SU-DHL-6 (cell line): Measurements from ENCODE around the gene LCP2.

ENCODE experiments used
- H2AFZ ChIP-seq: fragments of 200-600 bp; sonication (generic); 2 replicates; pipeline ENCODE4 v1.6.1; 2014; ENCODE audit warnings: low read depth, mild to moderate bottlenecking, moderate library complexity, mixed read lengths, antibody characterized with exemption, low read length; ENCODE audit not compliant: severe bottlenecking
- H3F3A ChIP-seq: fragments of 200-600 bp; shearing (Covaris generic); 2 replicates; pipeline ENCODE4 v1.6.0; 2016; ENCODE audit warnings: antibody characterized with exemption, mild to moderate bottlenecking; ENCODE audit not compliant: insufficient read depth
- H3K27ac ChIP-seq: fragments of 200-600 bp; sonication (generic); 2 replicates; pipeline ENCODE4 v1.5.1; 2016; ENCODE audit warnings: low read depth, mild to moderate bottlenecking, low read length, moderate library complexity, mixed read lengths
- H3K27me3 ChIP-seq: fragments of 200-600 bp; sonication (generic), shearing (Covaris generic); 2 replicates; pipeline ENCODE4 v1.6.0; 2014; ENCODE audit warnings: mild to moderate bottlenecking, low read length
- H3K36me3 ChIP-seq: fragments of 200-600 bp; sonication (generic); 2 replicates; pipeline ENCODE4 v1.6.1; 2014; ENCODE audit warnings: mild to moderate bottlenecking, low read length, mixed read lengths
- H3K4me2 ChIP-seq: fragments of 300-600, 200-600 bp; shearing (Covaris generic), sonication (generic); 2 replicates; pipeline ENCODE4 v1.6.0; 2014; ENCODE audit warnings: low read length, low read depth, mild to moderate bottlenecking; ENCODE audit not compliant: poor library complexity, severe bottlenecking
- H3K4me3 ChIP-seq: fragments of 200-600 bp; sonication (generic); 2 replicates; pipeline ENCODE4 v1.5.1; 2014; ENCODE audit warnings: antibody characterized with exemption, low read length, mild to moderate bottlenecking, mixed read lengths; ENCODE audit not compliant: insufficient read depth, poor library complexity, severe bottlenecking
- H3K79me2 ChIP-seq: fragments of 200-600 bp; sonication (generic); 2 replicates; pipeline ENCODE4 v1.6.1; 2014; ENCODE audit warnings: mild to moderate bottlenecking, low read length, moderate library complexity; ENCODE audit not compliant: insufficient read depth
- H3K9ac ChIP-seq: fragments of 200-600 bp; sonication (generic); 2 replicates; pipeline ENCODE4 v1.7.0; 2014; ENCODE audit warnings: mild to moderate bottlenecking, low read length
- H3K9me2 ChIP-seq: fragments of 200-600 bp; sonication (generic); replicated peaks from 2 replicates; pipeline ENCODE4 v1.6.1; 2014; ENCODE audit warnings: low read length; ENCODE audit not compliant: insufficient read depth
- H3K9me3 ChIP-seq: fragments of 200-600 bp; sonication (generic); 2 replicates; pipeline ENCODE4 v1.6.1; 2014; ENCODE audit warnings: low read length, mixed read lengths; ENCODE audit not compliant: insufficient read depth
- H4K20me1 ChIP-seq: fragments of 200-600 bp; sonication (generic); 2 replicates; pipeline ENCODE4 v1.6.1; 2014; ENCODE audit warnings: low read depth, mild to moderate bottlenecking, antibody characterized with exemption, low read length, moderate library complexity, mixed read lengths
- CTCF ChIP-seq: fragments of 200-600 bp; sonication (generic); IDR thresholded peaks from one replicate; pipeline ENCODE4 v1.5.1; 2017; ENCODE audit warnings: antibody characterized with exemption, mild to moderate bottlenecking, low read length, moderate library complexity; ENCODE audit not compliant: insufficient read depth, poor library complexity, severe bottlenecking
- EZH2phosphoT487 ChIP-seq: fragments of 200-600 bp; sonication (generic), shearing (Covaris generic); conservative IDR thresholded peaks from 2 replicates; pipeline ENCODE4 v1.6.1; 2018; ENCODE audit warnings: mild to moderate bottlenecking, antibody characterized with exemption, low read length, moderate library complexity, mixed read lengths

Gene LCP2

DNA sequence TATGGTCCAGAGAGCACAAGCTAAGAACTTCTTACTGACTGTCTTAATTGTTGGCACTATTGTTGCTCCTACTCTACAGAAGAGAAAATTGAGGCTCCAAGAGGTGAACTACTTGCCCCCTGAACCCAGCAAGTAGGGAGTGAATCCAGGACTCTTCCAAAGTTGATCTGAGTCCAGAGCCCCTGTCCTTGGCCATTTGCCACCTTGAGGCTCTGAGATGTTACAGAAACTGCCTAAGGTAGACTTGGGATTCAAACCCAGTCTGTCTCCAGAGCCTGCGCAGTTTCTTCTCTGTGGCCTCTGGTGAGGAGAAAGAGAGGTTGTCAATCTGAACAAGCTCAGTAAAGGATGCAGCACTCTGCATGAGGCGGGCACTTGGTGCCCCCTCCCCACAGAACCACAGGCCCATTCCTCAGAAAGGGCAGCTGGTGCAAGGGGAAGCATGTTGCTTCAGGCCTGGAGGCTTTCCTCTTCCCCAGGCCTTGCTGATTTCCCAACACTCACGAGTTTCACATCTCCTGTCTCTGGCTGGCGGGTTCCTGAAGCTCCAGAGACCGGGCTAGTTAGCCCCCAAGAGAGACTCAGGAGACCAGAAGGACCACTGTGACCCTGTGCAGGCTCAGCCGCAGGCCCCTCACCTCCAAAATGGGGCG is 2.9 kb upstream of the LCP2 start:
- no peaks in the 10 kb centered on the region for H3K79me2 ChIP-seq
- no peak overlapping the region for H3K4me3 ChIP-seq
- no peak for TF ChIP-seq EZH2phosphoT487
- TF ChIP-seq CTCF = no peak
- H3K9ac ChIP-seq = no peak overlapping the region
- no peaks in the 10 kb centered on the region for H3F3A ChIP-seq
- no peaks in the 10 kb centered on the region for H3K27me3 ChIP-seq
- no peak overlapping the region for H3K27ac ChIP-seq
- no peaks in the 10 kb centered on the region for H3K9me3 ChIP-seq
- no peak overlapping the region for H2AFZ ChIP-seq
- H3K9me2 ChIP-seq = no peaks in the 10 kb centered on the region
- H4K20me1 ChIP-seq = no peaks in the 10 kb centered on the region
- no peaks in the 10 kb centered on the region for H3K36me3 ChIP-seq
- no peak overlapping the region for H3K4me2 ChIP-seq

GRCh38 chr5:170296935-170297588 is 515 bp downstream of the LCP2 start:
- no peak overlapping the region for H2AFZ ChIP-seq
- no peaks in the 10 kb centered on the region for H4K20me1 ChIP-seq
- H3K79me2 ChIP-seq = no peaks in the 10 kb centered on the region
- no peaks in the 10 kb centered on the region for H3K27me3 ChIP-seq
- H3F3A ChIP-seq = no peaks in the 10 kb centered on the region
- TF ChIP-seq CTCF (no peak), EZH2phosphoT487 (no peak)
- H3K4me2 ChIP-seq = no peak overlapping the region
- no peak overlapping the region for H3K4me3 ChIP-seq
- H3K36me3 ChIP-seq = no peaks in the 10 kb centered on the region
- H3K9me3 ChIP-seq = no peaks in the 10 kb centered on the region
- H3K9ac ChIP-seq = no peak overlapping the region
- no peak overlapping the region for H3K27ac ChIP-seq
- no peaks in the 10 kb centered on the region for H3K9me2 ChIP-seq

DNA sequence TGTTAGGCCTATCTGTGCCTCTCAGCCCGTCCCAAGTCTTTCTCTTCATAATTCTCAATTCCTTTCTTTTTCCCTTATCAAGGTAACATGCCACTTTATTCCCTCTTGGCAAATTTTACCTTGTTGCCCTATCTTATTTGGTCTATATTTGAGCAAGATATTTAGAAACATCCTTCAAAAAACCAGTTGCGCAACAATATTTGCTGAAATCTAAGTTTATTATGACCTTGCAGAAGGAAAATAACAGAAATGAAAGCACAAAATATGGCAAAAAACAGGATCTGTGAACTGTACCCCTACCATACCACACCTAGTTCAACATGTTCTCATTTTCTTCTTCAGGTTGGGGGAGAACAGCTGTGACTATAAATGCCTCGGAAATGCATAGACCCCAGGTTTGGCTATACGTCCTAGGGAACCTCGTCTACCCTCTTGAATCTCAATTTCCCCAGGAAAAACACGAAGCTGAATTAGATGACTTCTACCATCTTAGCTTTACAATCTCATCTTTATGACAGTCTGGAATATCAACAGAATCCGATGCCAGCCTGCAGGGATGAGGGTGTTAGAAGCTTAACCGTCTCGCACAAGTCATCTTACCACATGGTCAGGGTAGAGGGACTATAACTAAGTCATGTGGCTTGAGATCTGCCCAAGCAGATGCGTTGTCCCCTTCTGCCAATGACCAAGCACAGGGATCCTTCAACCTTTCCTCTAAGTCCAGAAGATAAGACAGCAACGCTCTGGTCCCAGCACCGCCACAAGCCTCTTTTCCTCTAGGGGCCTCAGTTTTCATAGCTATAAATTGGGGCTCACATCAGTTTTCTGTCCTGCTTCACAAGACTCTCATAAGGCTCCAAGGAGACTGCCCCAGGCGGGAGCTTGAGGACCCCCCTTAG is 1.3 kb downstream of the LCP2 start:
- no peaks in the 10 kb centered on the region for H3K27me3 ChIP-seq
- no peak overlapping the region for H3K9ac ChIP-seq
- no peak overlapping the region for H3K27ac ChIP-seq
- no peak overlapping the region for H3K4me3 ChIP-seq
- no peaks in the 10 kb centered on the region for H3K79me2 ChIP-seq
- no peaks in the 10 kb centered on the region for H3F3A ChIP-seq
- TF ChIP-seq EZH2phosphoT487 (no peak), CTCF (no peak)
- H4K20me1 ChIP-seq = no peaks in the 10 kb centered on the region
- no peaks in the 10 kb centered on the region for H3K9me3 ChIP-seq
- no peak overlapping the region for H3K4me2 ChIP-seq
- no peak overlapping the region for H2AFZ ChIP-seq
- H3K9me2 ChIP-seq = no peaks in the 10 kb centered on the region
- no peaks in the 10 kb centered on the region for H3K36me3 ChIP-seq
